ENCODE data around the gene MVB12B. TPM values are rescaled to one million over a fixed set of nuclear protein-coding genes. Genes with fewer than 3 reads are reported as not detected.

MVB12B gene
- total and polyA plus RNA-seq, 2 donors (not counting 1 experiment from before 2014, with no cell fraction given), result 2.5 to 2.6 TPM

DNA sequence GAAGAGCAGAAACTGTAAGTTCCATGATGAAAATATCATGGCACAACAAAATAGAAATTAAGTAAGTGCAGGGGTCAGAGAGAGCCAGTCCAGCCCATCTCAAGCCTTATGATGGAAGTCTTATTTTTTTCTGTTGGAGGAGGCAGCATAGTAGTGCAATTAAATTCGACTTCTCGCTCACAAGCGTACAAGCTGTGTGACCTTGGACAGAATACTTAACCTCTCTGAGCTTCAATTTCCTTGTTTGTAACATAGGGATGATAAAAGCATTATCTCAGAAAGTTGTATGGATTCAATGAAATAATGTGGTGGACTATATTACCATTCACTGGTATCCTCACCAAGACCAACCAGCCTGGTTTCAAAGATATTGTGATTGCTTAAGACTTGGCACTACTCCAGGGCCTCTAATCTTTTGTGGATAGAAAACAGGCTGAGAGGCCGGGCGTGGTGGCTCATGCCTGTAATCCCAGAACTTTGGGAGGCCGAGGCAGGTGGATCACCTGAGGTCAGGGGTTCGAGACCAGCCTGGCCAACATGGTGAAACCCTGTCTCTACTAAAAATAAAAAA, 26.8 kb upstream of the MVB12B start:
- Histone ChIP-seq H3K36me3 (ENCODE audit: control insufficient read depth, insufficient read depth, low read length) (no peaks in the 10 kb centered on the region), H3K79me2 (ENCODE audit: control insufficient read depth, insufficient read depth, low read length) (no peaks in the 10 kb centered on the region), H3K27me3 (ENCODE audit: control insufficient read depth, insufficient read depth, low read length) (no peaks in the 10 kb centered on the region), H2AFZ (ENCODE audit: low read length) (no peak overlapping the region), H3K4me2 (ENCODE audit: extremely low read depth, insufficient read depth, low read length) (no peak overlapping the region), H3K4me3 (replicated peaks in 1 of 4; ENCODE audit: control extremely low read depth in 1 of 4, insufficient read depth in 1 of 4, low read depth in 3 of 4, low read length in 4 of 4) (no peak overlapping the region), H3K9ac (ENCODE audit: insufficient read depth, low read length) (no peak overlapping the region), H3K9me3 (ENCODE audit: control insufficient read depth, insufficient read depth, low read depth, low read length) (no peaks in the 10 kb centered on the region), H4K20me1 (ENCODE audit: control insufficient read depth, extremely low read depth, insufficient read depth, low read length) (no peaks in the 10 kb centered on the region), H3K27ac (ENCODE audit: insufficient read depth, low read length) (no peak overlapping the region), H3K4me1 (ENCODE audit: control insufficient read depth, extremely low read depth, insufficient read depth, low read length) (no peaks in the 10 kb centered on the region)
- no peak for DNase-seq (ENCODE audit: low read depth in 2 of 2)
- TF ChIP-seq, protein P1, sequence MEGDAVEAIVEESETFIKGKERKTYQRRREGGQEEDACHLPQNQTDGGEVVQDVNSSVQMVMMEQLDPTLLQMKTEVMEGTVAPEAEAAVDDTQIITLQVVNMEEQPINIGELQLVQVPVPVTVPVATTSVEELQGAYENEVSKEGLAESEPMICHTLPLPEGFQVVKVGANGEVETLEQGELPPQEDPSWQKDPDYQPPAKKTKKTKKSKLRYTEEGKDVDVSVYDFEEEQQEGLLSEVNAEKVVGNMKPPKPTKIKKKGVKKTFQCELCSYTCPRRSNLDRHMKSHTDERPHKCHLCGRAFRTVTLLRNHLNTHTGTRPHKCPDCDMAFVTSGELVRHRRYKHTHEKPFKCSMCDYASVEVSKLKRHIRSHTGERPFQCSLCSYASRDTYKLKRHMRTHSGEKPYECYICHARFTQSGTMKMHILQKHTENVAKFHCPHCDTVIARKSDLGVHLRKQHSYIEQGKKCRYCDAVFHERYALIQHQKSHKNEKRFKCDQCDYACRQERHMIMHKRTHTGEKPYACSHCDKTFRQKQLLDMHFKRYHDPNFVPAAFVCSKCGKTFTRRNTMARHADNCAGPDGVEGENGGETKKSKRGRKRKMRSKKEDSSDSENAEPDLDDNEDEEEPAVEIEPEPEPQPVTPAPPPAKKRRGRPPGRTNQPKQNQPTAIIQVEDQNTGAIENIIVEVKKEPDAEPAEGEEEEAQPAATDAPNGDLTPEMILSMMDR (conservative IDR thresholded peaks at IDR 0.05 in 1 of 2, IDR thresholded peaks at IDR 0.05 in 1 of 2; ENCODE audit: low read depth in 1 of 2, low read length in 2 of 2), result no peak
- TF ChIP-seq EZH2 (IDR thresholded peaks at IDR 0.05; ENCODE audit: low read length, missing control alignments), result no peak

GRCh38 chr9:126301196-126301595, 25.4 kb upstream of the MVB12B start:
- H4K20me1 ChIP-seq (ENCODE audit: control insufficient read depth, extremely low read depth, insufficient read depth, low read length), result no peaks in the 10 kb centered on the region
- H3K79me2 ChIP-seq (ENCODE audit: control insufficient read depth, insufficient read depth, low read length), result no peaks in the 10 kb centered on the region
- TF ChIP-seq, protein P1 (conservative IDR thresholded peaks at IDR 0.05 in 1 of 2, IDR thresholded peaks at IDR 0.05 in 1 of 2; ENCODE audit: low read depth in 1 of 2, low read length in 2 of 2), result no peak
- TF ChIP-seq EZH2 (IDR thresholded peaks at IDR 0.05; ENCODE audit: low read length, missing control alignments), result no peak
- no peaks in the 10 kb centered on the region for H3K27me3 ChIP-seq (ENCODE audit: control insufficient read depth, insufficient read depth, low read length)
- H3K4me2 ChIP-seq (ENCODE audit: extremely low read depth, insufficient read depth, low read length), result no peak overlapping the region
- no peak overlapping the region for H2AFZ ChIP-seq (ENCODE audit: low read length)
- no peak for DNase-seq (ENCODE audit: low read depth in 2 of 2)
- no peaks in the 10 kb centered on the region for H3K4me1 ChIP-seq (ENCODE audit: control insufficient read depth, extremely low read depth, insufficient read depth, low read length)
- no peaks in the 10 kb centered on the region for H3K9me3 ChIP-seq (ENCODE audit: control insufficient read depth, insufficient read depth, low read depth, low read length)
- H3K4me3 ChIP-seq (replicated peaks in 1 of 4; ENCODE audit: control extremely low read depth in 1 of 4, insufficient read depth in 1 of 4, low read depth in 3 of 4, low read length in 4 of 4), result no peak overlapping the region
- no peak overlapping the region for H3K9ac ChIP-seq (ENCODE audit: insufficient read depth, low read length)
- H3K27ac ChIP-seq (ENCODE audit: insufficient read depth, low read length), result no peak overlapping the region
- H3K36me3 ChIP-seq (ENCODE audit: control insufficient read depth, insufficient read depth, low read length), result no peaks in the 10 kb centered on the region

DNA sequence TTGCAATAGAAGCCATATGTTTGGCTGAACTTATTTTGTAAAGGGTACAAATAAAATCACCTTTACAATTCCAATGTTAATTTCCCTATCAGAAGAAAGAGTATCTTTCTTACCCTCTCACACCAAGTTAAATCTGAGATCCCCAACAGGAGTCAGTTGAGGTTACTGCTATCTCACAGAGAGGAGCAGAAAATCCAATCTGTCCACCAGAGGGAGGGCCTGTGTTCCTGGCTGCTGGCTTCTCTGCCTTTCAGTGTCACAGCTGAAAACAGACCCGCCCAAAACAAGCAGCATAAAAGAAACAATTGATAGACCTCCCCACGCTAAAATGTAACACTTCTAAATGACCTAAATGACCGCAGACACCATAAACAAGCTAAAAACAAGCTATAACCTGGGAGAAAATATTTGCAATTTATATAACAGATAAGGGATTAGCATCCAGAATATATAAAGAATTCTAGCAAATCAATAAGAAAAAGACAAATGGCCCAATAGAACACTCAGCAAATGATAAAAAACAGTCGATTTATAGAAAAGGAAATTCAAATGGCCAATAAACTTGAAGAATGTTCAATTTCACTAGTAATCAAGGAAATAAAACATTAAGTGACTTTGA, 24.5 kb upstream of the MVB12B start:
- H3K27me3 ChIP-seq (ENCODE audit: control insufficient read depth, insufficient read depth, low read length), result peaks cover 7% of the 10 kb centered on the region
- DNase-seq (ENCODE audit: low read depth in 2 of 2), result peak; percentile 54 to 69
- H2AFZ ChIP-seq (ENCODE audit: low read length), result no peak overlapping the region
- H3K9ac ChIP-seq (ENCODE audit: insufficient read depth, low read length), result no peak overlapping the region
- H3K9me3 ChIP-seq (ENCODE audit: control insufficient read depth, insufficient read depth, low read depth, low read length), result no peaks in the 10 kb centered on the region
- H3K4me2 ChIP-seq (ENCODE audit: extremely low read depth, insufficient read depth, low read length), result no peak overlapping the region
- no peak for TF ChIP-seq EZH2 (IDR thresholded peaks at IDR 0.05; ENCODE audit: low read length, missing control alignments)
- TF ChIP-seq, protein P1 (conservative IDR thresholded peaks at IDR 0.05 in 1 of 2, IDR thresholded peaks at IDR 0.05 in 1 of 2; ENCODE audit: low read depth in 1 of 2, low read length in 2 of 2), result peak; percentile 81 to 96
- no peak overlapping the region for H3K27ac ChIP-seq (ENCODE audit: insufficient read depth, low read length)
- no peaks in the 10 kb centered on the region for H3K36me3 ChIP-seq (ENCODE audit: control insufficient read depth, insufficient read depth, low read length)
- no peak overlapping the region for H3K4me3 ChIP-seq (replicated peaks in 1 of 4; ENCODE audit: control extremely low read depth in 1 of 4, insufficient read depth in 1 of 4, low read depth in 3 of 4, low read length in 4 of 4)
- H3K79me2 ChIP-seq (ENCODE audit: control insufficient read depth, insufficient read depth, low read length), result no peaks in the 10 kb centered on the region
- H3K4me1 ChIP-seq (ENCODE audit: control insufficient read depth, extremely low read depth, insufficient read depth, low read length), result no peaks in the 10 kb centered on the region
- H4K20me1 ChIP-seq (ENCODE audit: control insufficient read depth, extremely low read depth, insufficient read depth, low read length), result no peaks in the 10 kb centered on the region

Data from fibroblast of lung (primary cell).